ENCODE data around the gene ANKEF1. TPM values are rescaled to one million over a fixed set of nuclear protein-coding genes. Genes with fewer than 3 reads are reported as not detected.
"Not testable (repeated sequence)": the region's sequence is repeated elsewhere in the genome, so short reads cannot be mapped to it uniquely, and the experiment has no call there.

The ANKEF1 gene
- total RNA-seq, 3 donors from 2014 or later: 3.5 to 6.7 (median 6.1) TPM

- H3K4me3 ChIP-seq: no peak overlapping the region
Observed at GRCh38 chr20:10033905-10034650, 709 bp upstream of the ANKEF1 start.

GRCh38 chr20:10036321-10036720, 1.5 kb downstream of the ANKEF1 start:
- DNase-seq; H3K36me3 ChIP-seq (ENCODE audit: low read depth); H3K4me3 ChIP-seq; H3K9me3 ChIP-seq; ATAC-seq; intact Hi-C loops (cut with DNase I, micrococcal nuclease): not testable (repeated sequence)
- H3K4me1 ChIP-seq (ENCODE audit: low read depth): peaks cover 11% of the 10 kb centered on the region

More at GRCh38 chr20:10033905-10034650, 709 bp upstream of the ANKEF1 start:
- Histone ChIP-seq H3K36me3 (ENCODE audit: low read depth) (no peaks in the 10 kb centered on the region), H3K9me3 (no peaks in the 10 kb centered on the region), H3K4me1 (ENCODE audit: low read depth) (peaks cover 11% of the 10 kb centered on the region)
- ATAC-seq: no peak
- intact Hi-C loops (cut with DNase I, micrococcal nuclease): no loop called here
- no peak for TF ChIP-seq CTCF (IDR thresholded peaks at IDR 0.05)
- no peak for DNase-seq

- intact Hi-C loops (cut with DNase I, micrococcal nuclease): no loop called here
- no peak overlapping the region for H3K4me3 ChIP-seq
- no peaks in the 10 kb centered on the region for H3K36me3 ChIP-seq (ENCODE audit: low read depth)
- no peak for TF ChIP-seq CTCF (IDR thresholded peaks at IDR 0.05)
- no peaks in the 10 kb centered on the region for H3K9me3 ChIP-seq
- ATAC-seq (no peak), DNase-seq (no peak)
- H3K4me1 ChIP-seq (ENCODE audit: low read depth): peaks cover 3% of the 10 kb centered on the region
Observed at GRCh38 chr20:10040070-10040975, 5.5 kb downstream of the ANKEF1 start.

- ATAC-seq (no peak), DNase-seq (no peak)
- H3K36me3 ChIP-seq (ENCODE audit: low read depth): no peaks in the 10 kb centered on the region
- intact Hi-C loops (cut with DNase I, micrococcal nuclease): no loop called here
- no peak overlapping the region for H3K4me3 ChIP-seq
- TF ChIP-seq CTCF (IDR thresholded peaks at IDR 0.05): no peak
- H3K9me3 ChIP-seq: no peaks in the 10 kb centered on the region
- H3K4me1 ChIP-seq (ENCODE audit: low read depth): no peaks in the 10 kb centered on the region
Observed at GRCh38 chr20:10042086-10042485, 7.3 kb downstream of the ANKEF1 start.

- no peaks in the 10 kb centered on the region for H3K9me3 ChIP-seq
- H3K4me3 ChIP-seq: no peak overlapping the region
- no peaks in the 10 kb centered on the region for H3K36me3 ChIP-seq (ENCODE audit: low read depth)
- no peak for TF ChIP-seq CTCF (IDR thresholded peaks at IDR 0.05)
- ATAC-seq: no peak
- H3K4me1 ChIP-seq (ENCODE audit: low read depth): no peaks in the 10 kb centered on the region
- no peak for DNase-seq
- intact Hi-C loops (cut with DNase I, micrococcal nuclease): no loop called here
Observed at GRCh38 chr20:10047427-10047826, 12.6 kb downstream of the ANKEF1 start.

- ATAC-seq (no peak), DNase-seq (no peak)
- H3K9me3 ChIP-seq: no peaks in the 10 kb centered on the region
- H3K36me3 ChIP-seq (ENCODE audit: low read depth): no peaks in the 10 kb centered on the region
- no peak for TF ChIP-seq CTCF (IDR thresholded peaks at IDR 0.05)
- no peaks in the 10 kb centered on the region for H3K4me1 ChIP-seq (ENCODE audit: low read depth)
- intact Hi-C loops (cut with DNase I, micrococcal nuclease): no loop called here
- H3K4me3 ChIP-seq: no peak overlapping the region
Observed at GRCh38 chr20:10051185-10051584, 16.4 kb downstream of the ANKEF1 start.

Data from mucosa of descending colon (tissue), 3 donors.